Skeletal muscle cell (primary cell): Measurements from ENCODE around the gene INIP.
A peak's percentile ranks its signal among the peaks of the same experiment; 100 is the strongest.
"Not testable (repeated sequence)": the region's sequence is repeated elsewhere in the genome, so short reads cannot be mapped to it uniquely, and the experiment has no call there.

Source experiments
- DNase-seq: peaks from one replicate; pipeline ENCODE4 v3.0.0-alpha.2; 2010; ENCODE audit warnings: low read depth
- H3K4me3 ChIP-seq: 2 replicates; pipeline ENCODE4 v1.5.1; 2011; ENCODE audit warnings: low read depth, mild to moderate bottlenecking, control low read depth, low read length, moderate library complexity

Gene INIP

GRCh38 chr9:112744177-112744576 is 26.3 kb upstream of the INIP start:
- DNase-seq, result no peak
- H3K4me3 ChIP-seq, result no peak overlapping the region

GRCh38 chr9:112743216-112743836 is 25.4 kb upstream of the INIP start:
- no peak for DNase-seq
- no peak overlapping the region for H3K4me3 ChIP-seq

- no peak for DNase-seq
- no peak overlapping the region for H3K4me3 ChIP-seq
Observed at GRCh38 chr9:112734892-112735291, 17.0 kb upstream of the INIP start.

GRCh38 chr9:112731971-112732370 is 14.1 kb upstream of the INIP start:
- no peak overlapping the region for H3K4me3 ChIP-seq
- no peak for DNase-seq

GRCh38 chr9:112728401-112728800 is 10.5 kb upstream of the INIP start:
- DNase-seq, result no peak
- no peak overlapping the region for H3K4me3 ChIP-seq

- H3K4me3 ChIP-seq, result no peak overlapping the region
Observed at GRCh38 chr9:112726428-112726827, 8.5 kb upstream of the INIP start.

GRCh38 chr9:112725961-112726360 is 8.0 kb upstream of the INIP start:
- no peak overlapping the region for H3K4me3 ChIP-seq

More at GRCh38 chr9:112726428-112726827, 8.5 kb upstream of the INIP start:
- no peak for DNase-seq

GRCh38 chr9:112722749-112723148 is 4.8 kb upstream of the INIP start:
- not testable (repeated sequence) for DNase-seq, H3K4me3 ChIP-seq

More at GRCh38 chr9:112725961-112726360, 8.0 kb upstream of the INIP start:
- DNase-seq, result no peak

GRCh38 chr9:112720113-112720780 is 2.3 kb upstream of the INIP start:
- H3K4me3 ChIP-seq, result no peak overlapping the region
- DNase-seq, result no peak

GRCh38 chr9:112719696-112720095 is 1.8 kb upstream of the INIP start:
- H3K4me3 ChIP-seq, result no peak overlapping the region
- DNase-seq, result no peak

- H3K4me3 ChIP-seq, result no peak overlapping the region
- peak; percentile 63 for DNase-seq
Observed at GRCh38 chr9:112719241-112719691, 1.3 kb upstream of the INIP start.

- H3K4me3 ChIP-seq, result no peak overlapping the region
Observed at GRCh38 chr9:112712678-112713077, 5.2 kb downstream of the INIP start.

GRCh38 chr9:112711050-112711689 is 6.7 kb downstream of the INIP start:
- H3K4me3 ChIP-seq, result no peak overlapping the region
- DNase-seq, result no peak

More at GRCh38 chr9:112712678-112713077, 5.2 kb downstream of the INIP start:
- no peak for DNase-seq

- no peak for DNase-seq
- no peak overlapping the region for H3K4me3 ChIP-seq
Observed at GRCh38 chr9:112705768-112706427, 12.0 kb downstream of the INIP start.

- DNase-seq, result no peak
- H3K4me3 ChIP-seq, result no peak overlapping the region
Observed at GRCh38 chr9:112703304-112703703, 14.6 kb downstream of the INIP start.

- H3K4me3 ChIP-seq, result no peak overlapping the region
- no peak for DNase-seq
Observed at GRCh38 chr9:112700085-112700484, 17.8 kb downstream of the INIP start.

GRCh38 chr9:112699230-112699629 is 18.7 kb downstream of the INIP start:
- H3K4me3 ChIP-seq, result no peak overlapping the region
- no peak for DNase-seq

GRCh38 chr9:112696461-112696860 is 21.5 kb downstream of the INIP start:
- DNase-seq, result no peak
- H3K4me3 ChIP-seq, result no peak overlapping the region

- no peak overlapping the region for H3K4me3 ChIP-seq
- no peak for DNase-seq
Observed at GRCh38 chr9:112694706-112695555, 23.0 kb downstream of the INIP start.
